Endodermal cell (in vitro differentiated cells): ENCODE data around the gene CAMTA1. TPM values are rescaled to one million over a fixed set of nuclear protein-coding genes. Genes with fewer than 3 reads are reported as not detected.

Source experiments
- DNase-seq: peaks from one replicate; pipeline ENCODE4 v3.0.0-alpha.2; 2017
- H3K27ac ChIP-seq: 2 replicates; pipeline ENCODE4 v1.5.1; 2013; ENCODE audit warnings: mild to moderate bottlenecking, low read depth, low read length, moderate library complexity
- H3K27me3 ChIP-seq: 2 replicates; pipeline ENCODE4 v1.6.1; 2013; ENCODE audit warnings: mild to moderate bottlenecking, low read length, moderate library complexity; ENCODE audit not compliant: insufficient read depth, control insufficient read depth, poor library complexity, severe bottlenecking
- H3K36me3 ChIP-seq: 2 replicates; pipeline ENCODE4 v1.7.0; 2013; ENCODE audit warnings: mild to moderate bottlenecking, low read length, moderate library complexity; ENCODE audit not compliant: control insufficient read depth, insufficient read depth
- H3K4me1 ChIP-seq: one replicate; pipeline ENCODE4 v1.7.0; 2013; ENCODE audit warnings: low read length; ENCODE audit not compliant: control insufficient read depth, insufficient read depth
- H3K4me3 ChIP-seq: 2 replicates; pipeline ENCODE4 v1.5.1; 2013; ENCODE audit warnings: mild to moderate bottlenecking, low read length, moderate library complexity
- H3K9ac ChIP-seq: 2 replicates; pipeline ENCODE4 v1.6.1; 2013; ENCODE audit warnings: mild to moderate bottlenecking, low read length, moderate library complexity; ENCODE audit not compliant: poor library complexity, severe bottlenecking; ENCODE audit errors: extremely low read depth
- H3K9me3 ChIP-seq: 2 replicates; pipeline ENCODE4 v1.6.1; 2013; ENCODE audit warnings: mild to moderate bottlenecking, low read length, moderate library complexity; ENCODE audit not compliant: control insufficient read depth
- H3K27ac Mint-ChIP-seq: 2 replicates; pipeline ENCODE4 v1.8.0; 2020; ENCODE audit warnings: mixed read lengths
- H3K27me3 Mint-ChIP-seq: 2 replicates; pipeline ENCODE4 v1.8.0; 2021; ENCODE audit warnings: mild to moderate bottlenecking, mixed read lengths; ENCODE audit not compliant: insufficient read depth
- H3K36me3 Mint-ChIP-seq: 2 replicates; pipeline ENCODE4 v1.8.0; 2020; ENCODE audit warnings: low read depth, mixed read lengths
- H3K4me1 Mint-ChIP-seq: 2 replicates; pipeline ENCODE4 v1.8.0; 2020; ENCODE audit warnings: mixed read lengths
- H3K4me3 Mint-ChIP-seq: 2 replicates; pipeline ENCODE4 v1.8.0; 2020; ENCODE audit warnings: mild to moderate bottlenecking, moderate library complexity, mixed read lengths
- H3K9me3 Mint-ChIP-seq: 2 replicates; pipeline ENCODE4 v1.8.0; 2020; ENCODE audit warnings: mild to moderate bottlenecking, mixed read lengths
- WGBS, 2 experiments: methylation state at CpG; one replicate each; pipeline versions ENCODE4 v1.1.5 to v1.1.7; 2013; ENCODE audit warnings: missing lambda C conversion rate in 2 of 2, mixed read lengths in 1 of 2; ENCODE audit not compliant: insufficient coverage in 1 of 2, insufficient read length in 1 of 2; 5-methylcytosine and 5-hydroxymethylcytosine counted together
- total RNA-seq, 2 donors: library from RNA; stranded (reverse); fragmentation: NEBNext Ultra II Directional in 1 of 2; extraction: Animal tissue kit (Norgen Biotek cat#: 25700) in 1 of 2; gene quantifications; 2 replicates in 1 of 2; 3 replicates in 1 of 2; pipeline ENCODE4 v1.2.1, GENCODE V29; 2021
- TF ChIP-seq, protein P1 (sequence below): fragments of 200-600 bp; sonication (generic); conservative IDR thresholded peaks from 2 replicates; pipeline ENCODE4 v1.5.0; 2021; ENCODE audit warnings: antibody characterized with exemption, mild to moderate bottlenecking

The CAMTA1 gene
- total RNA-seq, 2 donors from 2014 or later: 123 to 137 TPM

DNA sequence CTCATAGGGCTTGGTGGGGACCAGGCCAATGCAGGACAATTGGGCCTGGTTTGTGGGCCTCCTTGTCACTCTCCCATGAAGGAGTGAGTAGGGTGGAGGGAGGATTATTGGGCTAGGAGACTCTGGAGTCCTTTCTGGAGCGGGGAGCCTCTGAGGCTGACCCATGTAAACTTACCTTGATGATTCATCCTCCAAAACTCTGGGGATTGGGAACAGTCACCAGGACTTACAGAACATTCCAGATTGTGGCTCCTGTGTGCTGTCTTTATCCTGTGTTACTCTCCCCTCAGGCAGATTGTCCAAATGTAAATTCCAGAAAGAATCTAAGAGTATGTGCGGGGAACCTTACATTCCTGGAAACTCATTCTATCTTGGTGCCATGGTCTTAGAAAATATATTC lies 197.6 kb downstream of the CAMTA1 start:
- TF ChIP-seq, protein P1, sequence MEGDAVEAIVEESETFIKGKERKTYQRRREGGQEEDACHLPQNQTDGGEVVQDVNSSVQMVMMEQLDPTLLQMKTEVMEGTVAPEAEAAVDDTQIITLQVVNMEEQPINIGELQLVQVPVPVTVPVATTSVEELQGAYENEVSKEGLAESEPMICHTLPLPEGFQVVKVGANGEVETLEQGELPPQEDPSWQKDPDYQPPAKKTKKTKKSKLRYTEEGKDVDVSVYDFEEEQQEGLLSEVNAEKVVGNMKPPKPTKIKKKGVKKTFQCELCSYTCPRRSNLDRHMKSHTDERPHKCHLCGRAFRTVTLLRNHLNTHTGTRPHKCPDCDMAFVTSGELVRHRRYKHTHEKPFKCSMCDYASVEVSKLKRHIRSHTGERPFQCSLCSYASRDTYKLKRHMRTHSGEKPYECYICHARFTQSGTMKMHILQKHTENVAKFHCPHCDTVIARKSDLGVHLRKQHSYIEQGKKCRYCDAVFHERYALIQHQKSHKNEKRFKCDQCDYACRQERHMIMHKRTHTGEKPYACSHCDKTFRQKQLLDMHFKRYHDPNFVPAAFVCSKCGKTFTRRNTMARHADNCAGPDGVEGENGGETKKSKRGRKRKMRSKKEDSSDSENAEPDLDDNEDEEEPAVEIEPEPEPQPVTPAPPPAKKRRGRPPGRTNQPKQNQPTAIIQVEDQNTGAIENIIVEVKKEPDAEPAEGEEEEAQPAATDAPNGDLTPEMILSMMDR: no peak
- H3K4me3 Mint-ChIP-seq: no peak overlapping the region
- no peaks in the 10 kb centered on the region for H3K36me3 ChIP-seq
- no peaks in the 10 kb centered on the region for H3K27me3 Mint-ChIP-seq
- H3K36me3 Mint-ChIP-seq: no peaks in the 10 kb centered on the region
- WGBS, 2 experiments: 94% methylated on average over 2 of the region's 2 CpGs; no CpG with 5 or more reads in 1 of the 2 experiments
- H3K27ac ChIP-seq: no peak overlapping the region
- no peaks in the 10 kb centered on the region for H3K4me1 ChIP-seq
- H3K27me3 ChIP-seq: no peaks in the 10 kb centered on the region
- DNase-seq: no peak
- H3K4me3 ChIP-seq: no peak overlapping the region
- H3K9me3 ChIP-seq: no peaks in the 10 kb centered on the region
- H3K9ac ChIP-seq: no peak overlapping the region
- H3K27ac Mint-ChIP-seq: no peak overlapping the region
- peaks cover 3% of the 10 kb centered on the region for H3K9me3 Mint-ChIP-seq
- H3K4me1 Mint-ChIP-seq: peaks cover 10% of the 10 kb centered on the region

DNA sequence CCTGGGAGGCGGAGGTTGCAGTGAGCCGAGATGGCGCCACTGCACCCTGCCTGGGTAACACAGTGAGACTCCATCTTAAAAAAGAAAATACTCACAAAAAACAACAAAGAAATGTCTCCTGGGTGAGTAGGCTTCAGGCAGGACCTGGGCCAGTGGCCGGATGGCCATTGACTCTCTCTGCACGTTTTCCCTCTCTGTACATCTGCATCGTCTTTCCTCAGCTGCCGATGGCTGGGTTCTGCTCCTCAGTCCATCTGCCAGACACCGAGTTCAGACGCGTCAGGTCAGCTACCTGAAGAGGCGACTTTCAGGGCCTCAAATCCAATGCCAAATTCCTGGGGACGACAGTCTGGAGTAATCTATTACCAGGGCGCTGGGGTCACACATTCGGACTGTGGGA lies 199.3 kb downstream of the CAMTA1 start:
- WGBS, 2 experiments: 93 to 97% methylated on average over 14 of the region's 14 CpGs
- H3K4me3 ChIP-seq: no peak overlapping the region
- H3K27me3 Mint-ChIP-seq: no peaks in the 10 kb centered on the region
- no peaks in the 10 kb centered on the region for H3K4me1 ChIP-seq
- DNase-seq: no peak
- TF ChIP-seq, protein P1: no peak
- no peaks in the 10 kb centered on the region for H3K36me3 ChIP-seq
- no peak overlapping the region for H3K9ac ChIP-seq
- no peak overlapping the region for H3K4me3 Mint-ChIP-seq
- no peaks in the 10 kb centered on the region for H3K36me3 Mint-ChIP-seq
- peaks cover 13% of the 10 kb centered on the region for H3K4me1 Mint-ChIP-seq
- H3K27ac ChIP-seq: no peak overlapping the region
- H3K27me3 ChIP-seq: no peaks in the 10 kb centered on the region
- no peak overlapping the region for H3K27ac Mint-ChIP-seq
- H3K9me3 ChIP-seq: no peaks in the 10 kb centered on the region
- peaks cover 3% of the 10 kb centered on the region for H3K9me3 Mint-ChIP-seq

DNA sequence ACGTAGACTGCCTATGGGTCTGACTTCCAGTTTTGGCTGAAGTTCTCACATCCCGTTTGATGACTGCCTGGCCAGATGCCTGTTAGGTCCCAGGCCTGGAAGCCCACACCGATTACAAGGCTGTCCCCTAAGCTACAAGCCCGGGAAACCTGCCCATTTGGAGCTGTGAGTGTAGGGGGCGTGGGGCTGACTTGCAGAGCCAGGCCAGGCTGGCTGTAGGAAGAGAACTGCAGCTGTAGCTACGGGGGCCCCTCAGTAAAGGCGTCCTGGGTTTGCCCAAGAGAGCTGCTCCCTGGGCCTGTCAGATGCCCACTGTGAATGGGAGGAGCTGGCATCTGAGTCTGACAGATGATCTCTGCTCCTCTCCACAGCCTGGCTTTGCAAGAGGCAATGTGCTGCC lies 199.7 kb downstream of the CAMTA1 start:
- Mint-ChIP-seq H3K4me3 (no peak overlapping the region), H3K36me3 (no peaks in the 10 kb centered on the region), H3K9me3 (peaks cover 3% of the 10 kb centered on the region), H3K27me3 (no peaks in the 10 kb centered on the region), H3K27ac (no peak overlapping the region), H3K4me1 (peaks cover 17% of the 10 kb centered on the region)
- Histone ChIP-seq H3K9ac (no peak overlapping the region), H3K36me3 (no peaks in the 10 kb centered on the region), H3K27ac (no peak overlapping the region), H3K9me3 (no peaks in the 10 kb centered on the region), H3K4me3 (no peak overlapping the region), H3K4me1 (no peaks in the 10 kb centered on the region), H3K27me3 (no peaks in the 10 kb centered on the region)
- TF ChIP-seq, protein P1: no peak
- 70 to 73% methylated on average over 7 of the region's 7 CpGs for WGBS, 2 experiments
- DNase-seq: peak; percentile 71
